GM12892 (cell line): Measurements from ENCODE around the gene PPM1H.

Experiments used
- DNase-seq: peaks from one replicate; pipeline ENCODE4 v3.0.0; 2011; ENCODE audit not compliant: insufficient read length
- FAIRE-seq: peaks from 2 replicates; lab custom pipeline; 2011; peaks lifted over from hg19 to GRCh38; lab: Jason Lieb, UNC
- POLR2A ChIP-seq: IDR thresholded peaks from 2 replicates; pipeline ENCODE4 v1.6.1; 2011; ENCODE audit warnings: low read depth, low read length, control low read depth
- POLR2AphosphoS5 ChIP-seq: IDR thresholded peaks from 2 replicates; pipeline ENCODE4 v1.6.1; 2011; ENCODE audit warnings: low read depth, low read length, control low read depth
- TAF1 ChIP-seq: IDR thresholded peaks from 2 replicates; pipeline ENCODE4 v1.6.1; 2011; ENCODE audit warnings: low read depth, mild to moderate bottlenecking, control low read depth, low read length, borderline replicate concordance

PPM1H gene

DNA sequence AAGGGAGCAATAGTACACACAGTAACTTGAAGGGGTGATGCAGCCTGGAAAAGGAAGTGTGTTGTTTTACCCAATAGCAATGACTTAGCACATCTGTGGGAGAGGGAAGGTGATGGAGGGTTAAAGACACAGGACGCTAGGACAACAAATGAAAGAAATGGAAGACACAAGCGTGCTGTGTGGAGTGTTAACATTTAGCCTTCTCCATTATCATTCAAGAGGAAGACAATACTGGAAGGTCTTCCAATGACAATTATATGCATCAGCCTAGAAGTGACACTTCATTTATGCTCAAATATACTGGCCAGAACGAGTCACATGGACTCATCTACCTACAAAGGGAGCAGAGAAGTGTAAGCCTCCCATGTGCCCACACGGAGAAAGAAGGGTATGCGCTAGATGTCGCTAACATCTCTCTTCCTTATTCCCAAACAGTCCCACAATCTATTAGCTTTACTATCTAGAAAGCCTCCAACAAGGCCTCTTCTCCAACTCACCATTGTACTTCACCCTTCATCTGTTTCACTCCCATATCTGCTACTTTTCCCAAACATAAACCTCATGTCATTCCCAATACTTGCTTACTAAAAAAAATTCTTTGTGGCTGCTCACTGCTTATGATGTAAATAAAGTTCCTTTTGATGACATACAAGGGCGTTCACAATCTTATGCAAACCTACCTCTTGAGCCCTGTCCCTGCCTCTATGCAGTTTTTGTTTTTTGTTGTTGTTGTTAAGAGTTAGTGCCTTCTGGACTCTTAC is 20.3 kb downstream of the PPM1H start:
- FAIRE-seq (no peak), DNase-seq (no peak)
- TF ChIP-seq POLR2A, result no peak
- no peak for TF ChIP-seq TAF1
- TF ChIP-seq POLR2AphosphoS5, result no peak

DNA sequence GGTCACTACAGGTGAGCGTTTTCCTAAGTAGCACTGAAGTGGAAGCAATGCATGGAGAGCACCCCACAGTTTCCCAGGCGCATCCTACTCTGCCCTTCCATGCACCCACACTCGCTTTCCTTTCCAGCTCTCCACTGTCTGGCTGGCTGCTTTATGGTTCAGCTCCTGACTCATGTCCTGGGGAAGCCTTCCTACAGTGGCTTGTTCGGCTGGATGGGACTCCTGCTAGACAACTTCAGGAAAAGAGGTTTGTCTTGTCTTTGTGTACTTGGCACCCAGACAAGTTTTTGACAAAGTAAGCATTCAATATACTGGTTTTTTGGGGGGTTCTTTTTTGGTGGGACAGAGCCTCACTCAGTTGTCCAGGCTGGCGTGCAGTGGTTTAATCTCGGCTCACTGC is 21.6 kb downstream of the PPM1H start:
- no peak for TF ChIP-seq POLR2AphosphoS5
- no peak for TF ChIP-seq POLR2A
- TF ChIP-seq TAF1, result no peak
- FAIRE-seq (no peak), DNase-seq (no peak)

DNA sequence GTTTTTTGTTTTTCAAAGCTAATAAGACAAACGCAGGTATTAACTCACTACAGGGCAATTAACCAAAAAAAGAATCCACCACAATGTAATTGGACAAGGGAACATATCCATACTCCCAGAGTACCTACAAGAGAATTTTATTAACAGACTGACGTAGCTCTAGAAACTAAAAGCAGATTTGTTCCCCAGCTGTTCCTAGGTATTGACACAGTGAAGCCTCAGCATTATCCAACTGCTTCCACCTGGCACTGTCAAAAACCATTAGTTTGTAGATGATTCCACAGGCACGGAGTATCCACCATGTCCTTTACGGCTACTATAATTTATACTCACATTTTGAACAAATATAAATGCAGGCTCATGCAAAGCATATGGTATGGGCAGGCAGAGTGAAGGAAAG is 22.3 kb downstream of the PPM1H start:
- DNase-seq (no peak), FAIRE-seq (no peak)
- no peak for TF ChIP-seq POLR2AphosphoS5
- no peak for TF ChIP-seq TAF1
- no peak for TF ChIP-seq POLR2A

DNA sequence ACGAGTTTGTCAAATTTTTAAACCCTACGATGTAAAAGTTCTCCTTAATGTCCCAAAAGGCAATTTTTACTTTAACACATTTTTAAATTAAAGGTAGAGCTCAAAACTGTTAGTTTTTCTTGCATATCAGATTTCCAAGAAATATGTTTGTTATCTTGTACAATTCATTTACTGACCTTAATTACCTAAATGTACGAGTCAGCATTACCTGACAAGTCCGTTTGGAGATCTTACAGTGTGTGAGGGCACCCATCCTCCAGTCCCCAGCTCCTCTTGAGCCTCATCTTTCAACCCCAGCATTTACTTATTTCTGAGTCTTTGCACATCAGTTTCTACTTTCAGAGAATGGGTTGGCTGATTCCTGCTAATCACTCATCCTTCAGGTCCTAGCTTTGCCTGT is 23.7 kb downstream of the PPM1H start:
- DNase-seq, result no peak

DNA sequence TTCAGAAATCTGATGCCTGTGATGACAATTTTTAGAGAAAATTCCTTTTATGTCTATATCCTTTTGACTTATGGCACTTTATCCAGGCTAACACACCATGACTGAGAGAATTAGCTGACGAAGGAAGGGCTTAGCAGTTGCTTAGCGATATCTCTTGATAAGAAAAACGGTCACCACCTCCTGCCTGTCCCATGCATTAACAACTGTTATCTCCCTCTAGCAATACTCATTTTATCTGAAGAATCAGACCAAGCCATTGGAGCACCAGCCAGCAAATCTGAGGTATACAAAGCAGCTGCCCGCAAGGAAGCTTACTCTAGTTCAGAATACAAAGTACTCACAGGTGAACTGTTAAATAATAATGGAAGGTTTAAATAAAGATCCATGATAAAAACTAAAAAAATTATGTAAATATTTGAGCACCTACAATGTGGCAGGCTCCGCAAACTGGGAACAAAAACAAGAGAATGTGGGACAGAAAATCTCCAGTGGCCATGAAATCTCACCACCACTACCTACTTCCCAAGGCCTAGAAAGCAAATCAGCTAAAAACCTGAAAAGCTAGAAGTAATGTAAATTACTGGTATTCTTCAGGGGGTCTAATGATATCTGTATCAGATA is 24.3 kb downstream of the PPM1H start:
- FAIRE-seq (no peak), DNase-seq (no peak)
- TF ChIP-seq TAF1 (no peak), POLR2AphosphoS5 (no peak), POLR2A (no peak)

More for the DNA sequence above, 23.7 kb downstream of the PPM1H start:
- FAIRE-seq, result no peak
- TF ChIP-seq POLR2A (no peak), TAF1 (no peak)

DNA sequence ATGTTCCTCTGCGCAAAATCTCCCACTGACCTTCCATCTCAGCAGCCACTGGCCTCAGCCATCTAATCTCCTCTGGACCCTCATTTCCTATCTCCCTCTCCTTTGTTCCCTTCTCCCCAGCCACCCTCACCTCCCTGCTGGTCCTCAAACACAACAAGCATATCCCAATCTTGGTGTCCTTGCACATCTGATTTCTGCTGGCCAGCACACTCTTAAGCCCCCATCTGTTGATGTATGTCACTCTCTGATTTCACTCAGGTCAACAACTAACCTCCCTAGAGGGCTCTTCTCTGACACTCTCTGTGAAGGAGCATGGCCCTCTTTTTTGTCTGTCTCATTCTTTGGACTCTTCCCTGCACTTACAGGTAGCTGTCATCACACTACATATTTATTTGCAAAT is 25.6 kb downstream of the PPM1H start:
- TF ChIP-seq POLR2A, result no peak
- TF ChIP-seq POLR2AphosphoS5, result no peak
- TF ChIP-seq TAF1, result no peak
- FAIRE-seq (no peak), DNase-seq (no peak)

DNA sequence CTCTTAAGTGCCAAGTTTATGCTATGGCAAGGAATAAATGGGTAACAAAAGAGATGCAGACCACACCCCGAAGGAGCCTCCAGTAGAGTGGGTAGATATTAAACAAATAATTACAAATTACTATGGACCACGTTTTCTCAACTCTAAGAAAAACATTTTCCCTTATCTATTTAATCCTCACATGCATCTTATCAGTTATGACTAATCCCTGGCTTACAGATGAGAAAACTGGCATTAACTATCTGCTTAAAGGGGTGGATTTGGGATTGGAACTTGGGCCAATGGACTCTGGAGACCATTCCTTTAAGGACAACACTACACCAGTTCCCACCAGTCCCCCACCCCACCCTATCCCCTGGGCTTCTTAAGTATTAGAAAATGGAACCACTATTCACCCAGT is 26.3 kb downstream of the PPM1H start:
- DNase-seq, result no peak
- TF ChIP-seq TAF1 (no peak), POLR2A (no peak), POLR2AphosphoS5 (no peak)
- no peak for FAIRE-seq

DNA sequence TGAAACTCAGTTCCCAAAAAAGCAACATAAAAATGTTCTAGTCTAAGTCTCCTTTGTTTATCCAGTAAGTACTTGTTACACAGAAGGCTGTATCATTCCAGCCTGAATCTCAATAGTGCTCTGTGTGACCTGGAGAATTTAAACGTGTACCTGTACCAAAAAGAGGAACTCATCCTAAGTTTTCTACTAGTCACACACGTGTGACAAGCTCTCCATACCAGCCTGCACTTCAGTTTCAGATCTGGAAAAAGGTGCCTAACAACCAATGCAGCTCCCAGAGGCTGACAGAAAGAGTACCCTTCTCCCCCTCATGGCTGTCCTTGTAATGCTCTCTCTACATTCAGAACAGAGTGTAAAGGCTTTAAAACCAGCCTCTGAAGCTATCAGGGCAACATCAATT is 27.4 kb downstream of the PPM1H start:
- no peak for DNase-seq
- FAIRE-seq, result no peak
- TF ChIP-seq TAF1 (no peak), POLR2A (no peak), POLR2AphosphoS5 (no peak)

DNA sequence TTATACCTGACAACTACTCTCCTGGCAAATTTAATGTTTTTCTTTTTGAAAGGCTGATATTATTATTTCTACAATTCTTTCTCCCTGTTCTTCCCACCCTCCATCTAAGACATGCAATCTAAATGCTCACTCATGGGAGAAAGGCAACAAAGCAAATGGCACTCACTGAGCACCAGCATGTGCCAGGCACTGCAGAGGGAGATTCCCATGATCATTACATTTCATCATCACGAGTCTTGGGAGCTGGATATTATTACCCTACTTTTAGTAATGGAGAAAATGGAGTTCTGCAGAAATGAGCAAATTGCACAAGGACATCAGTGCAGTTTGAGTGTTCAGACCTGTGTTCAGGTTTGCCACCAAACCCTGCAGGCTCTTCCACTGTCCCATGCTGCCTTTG is 27.9 kb downstream of the PPM1H start:
- TF ChIP-seq POLR2A (no peak), POLR2AphosphoS5 (no peak), TAF1 (no peak)
- DNase-seq (no peak), FAIRE-seq (no peak)

DNA sequence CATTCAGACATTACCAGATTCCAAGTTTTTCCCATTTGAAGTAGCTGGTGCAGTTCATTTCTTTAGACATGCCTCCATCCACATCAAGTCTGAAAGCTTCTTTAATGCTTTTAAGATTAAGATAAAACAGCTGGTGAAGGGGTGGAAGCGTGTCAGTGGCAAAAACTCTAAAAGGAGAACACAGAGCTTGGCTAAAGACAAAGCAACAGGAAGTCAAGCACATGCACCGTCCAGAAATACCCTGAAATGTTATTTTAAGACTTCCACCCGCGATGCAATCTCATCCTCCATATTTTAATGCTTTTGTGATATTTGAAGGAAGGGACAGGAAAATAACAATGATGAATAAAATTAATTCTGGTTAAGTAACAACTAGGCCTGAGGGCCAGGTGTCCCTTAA is 31.8 kb downstream of the PPM1H start:
- DNase-seq (no peak), FAIRE-seq (no peak)
- TF ChIP-seq POLR2A, result no peak
- TF ChIP-seq TAF1, result no peak
- TF ChIP-seq POLR2AphosphoS5, result no peak

DNA sequence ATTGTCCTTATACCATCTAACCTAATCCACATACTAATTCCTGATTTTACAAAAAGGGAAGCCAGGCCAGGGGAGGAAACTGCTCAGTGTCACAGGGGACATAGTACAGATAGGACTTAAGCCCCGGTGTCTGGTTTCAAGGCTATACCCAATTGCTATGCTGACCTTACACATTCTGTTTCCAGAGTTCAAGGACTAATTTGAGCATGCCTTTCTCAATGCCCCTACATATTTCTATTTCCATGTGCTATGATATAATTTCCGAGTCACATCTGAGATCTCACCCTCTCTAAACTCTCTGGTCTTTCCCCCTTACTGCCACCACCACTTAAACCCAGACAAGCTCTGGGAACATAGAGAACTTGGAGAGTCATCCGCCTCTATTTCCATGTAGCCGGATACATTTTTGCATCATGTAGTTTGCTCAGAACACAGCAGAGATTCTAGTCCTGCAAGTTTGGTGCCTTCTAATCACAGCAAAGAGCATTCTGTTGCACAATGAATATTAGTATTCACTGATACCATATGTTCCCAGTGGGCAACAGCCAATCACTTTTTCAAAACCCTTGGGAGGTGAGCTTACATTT is 34.2 kb downstream of the PPM1H start:
- TF ChIP-seq TAF1 (no peak), POLR2AphosphoS5 (no peak), POLR2A (no peak)
- DNase-seq, result no peak
- no peak for FAIRE-seq
